Panc1 (cell line): Measurements from ENCODE around the gene MTHFD1.

Source experiments
- POLR2AphosphoS5 ChIP-seq: IDR thresholded peaks from 2 replicates; pipeline ENCODE4 v1.6.1; 2012; ENCODE audit warnings: mild to moderate bottlenecking, low read depth, low read length, moderate library complexity
- TF ChIP-seq, protein P1 (sequence below): fragments of 450-650 bp; IDR thresholded peaks from 2 replicates; pipeline ENCODE4 v1.5.1; 2017; ENCODE audit warnings: mild to moderate bottlenecking

GRCh38 chr14:64416348-64416932 is 28.3 kb downstream of the MTHFD1 start:
- no peak for TF ChIP-seq POLR2AphosphoS5
- TF ChIP-seq, protein P1, sequence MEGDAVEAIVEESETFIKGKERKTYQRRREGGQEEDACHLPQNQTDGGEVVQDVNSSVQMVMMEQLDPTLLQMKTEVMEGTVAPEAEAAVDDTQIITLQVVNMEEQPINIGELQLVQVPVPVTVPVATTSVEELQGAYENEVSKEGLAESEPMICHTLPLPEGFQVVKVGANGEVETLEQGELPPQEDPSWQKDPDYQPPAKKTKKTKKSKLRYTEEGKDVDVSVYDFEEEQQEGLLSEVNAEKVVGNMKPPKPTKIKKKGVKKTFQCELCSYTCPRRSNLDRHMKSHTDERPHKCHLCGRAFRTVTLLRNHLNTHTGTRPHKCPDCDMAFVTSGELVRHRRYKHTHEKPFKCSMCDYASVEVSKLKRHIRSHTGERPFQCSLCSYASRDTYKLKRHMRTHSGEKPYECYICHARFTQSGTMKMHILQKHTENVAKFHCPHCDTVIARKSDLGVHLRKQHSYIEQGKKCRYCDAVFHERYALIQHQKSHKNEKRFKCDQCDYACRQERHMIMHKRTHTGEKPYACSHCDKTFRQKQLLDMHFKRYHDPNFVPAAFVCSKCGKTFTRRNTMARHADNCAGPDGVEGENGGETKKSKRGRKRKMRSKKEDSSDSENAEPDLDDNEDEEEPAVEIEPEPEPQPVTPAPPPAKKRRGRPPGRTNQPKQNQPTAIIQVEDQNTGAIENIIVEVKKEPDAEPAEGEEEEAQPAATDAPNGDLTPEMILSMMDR: no peak
